ENCODE measurements around the gene PCOLCE2. TPM values are rescaled to one million over a fixed set of nuclear protein-coding genes. Genes with fewer than 3 reads are reported as not detected.

Gene PCOLCE2
- total RNA-seq, 1 donor: 21.4 TPM

DNA sequence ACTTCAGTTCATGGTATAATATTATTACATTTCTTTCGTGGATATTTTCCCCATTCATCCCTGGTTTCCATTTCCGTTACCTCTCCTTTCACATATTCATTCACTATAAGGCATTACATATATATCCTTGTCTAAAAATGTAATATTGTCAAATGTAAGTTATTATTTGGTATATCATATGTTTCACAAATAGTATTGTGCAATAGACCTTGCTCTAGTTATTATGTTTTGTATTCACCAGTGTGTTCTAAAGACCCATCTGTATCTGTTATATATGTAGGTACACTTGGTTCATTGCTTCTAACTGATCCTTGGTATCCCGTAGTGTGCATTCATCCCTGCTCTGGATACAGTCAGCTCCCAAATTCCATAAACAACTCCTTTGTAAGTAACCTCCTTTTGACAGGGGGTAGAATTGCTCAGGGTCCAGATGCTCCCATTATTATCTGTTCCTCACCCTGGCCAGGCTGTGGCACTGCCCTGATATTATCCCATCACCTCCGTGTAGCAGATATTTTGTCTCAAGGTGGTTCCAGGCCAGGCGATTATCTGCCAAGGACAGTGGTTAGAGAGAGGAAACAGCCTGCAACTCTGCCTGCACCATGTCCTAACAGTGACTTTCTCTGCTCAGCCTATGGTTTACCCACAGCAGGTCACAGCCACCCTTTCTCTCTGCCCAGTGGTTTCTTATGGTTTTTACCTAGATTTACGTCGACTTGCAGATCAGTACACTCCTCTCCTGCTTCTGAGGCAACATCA is 45.4 kb upstream of the PCOLCE2 start:
- TF ChIP-seq, protein P1, sequence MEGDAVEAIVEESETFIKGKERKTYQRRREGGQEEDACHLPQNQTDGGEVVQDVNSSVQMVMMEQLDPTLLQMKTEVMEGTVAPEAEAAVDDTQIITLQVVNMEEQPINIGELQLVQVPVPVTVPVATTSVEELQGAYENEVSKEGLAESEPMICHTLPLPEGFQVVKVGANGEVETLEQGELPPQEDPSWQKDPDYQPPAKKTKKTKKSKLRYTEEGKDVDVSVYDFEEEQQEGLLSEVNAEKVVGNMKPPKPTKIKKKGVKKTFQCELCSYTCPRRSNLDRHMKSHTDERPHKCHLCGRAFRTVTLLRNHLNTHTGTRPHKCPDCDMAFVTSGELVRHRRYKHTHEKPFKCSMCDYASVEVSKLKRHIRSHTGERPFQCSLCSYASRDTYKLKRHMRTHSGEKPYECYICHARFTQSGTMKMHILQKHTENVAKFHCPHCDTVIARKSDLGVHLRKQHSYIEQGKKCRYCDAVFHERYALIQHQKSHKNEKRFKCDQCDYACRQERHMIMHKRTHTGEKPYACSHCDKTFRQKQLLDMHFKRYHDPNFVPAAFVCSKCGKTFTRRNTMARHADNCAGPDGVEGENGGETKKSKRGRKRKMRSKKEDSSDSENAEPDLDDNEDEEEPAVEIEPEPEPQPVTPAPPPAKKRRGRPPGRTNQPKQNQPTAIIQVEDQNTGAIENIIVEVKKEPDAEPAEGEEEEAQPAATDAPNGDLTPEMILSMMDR (IDR thresholded peaks at IDR 0.05; ENCODE audit: extremely low read depth, low read depth, low read length): no peak
- no peaks in the 10 kb centered on the region for H3K79me2 ChIP-seq (ENCODE audit: insufficient read depth, low read length)
- H3K4me2 ChIP-seq (ENCODE audit: insufficient read depth, low read length): no peak overlapping the region
- H3K4me1 ChIP-seq (ENCODE audit: insufficient read depth, low read length): no peaks in the 10 kb centered on the region
- no peaks in the 10 kb centered on the region for H3K36me3 ChIP-seq (ENCODE audit: insufficient read depth, low read length)
- peaks cover 9% of the 10 kb centered on the region for H3K27me3 ChIP-seq (ENCODE audit: insufficient read depth, low read length)
- H4K20me1 ChIP-seq (ENCODE audit: insufficient read depth, low read length): no peaks in the 10 kb centered on the region
- no peaks in the 10 kb centered on the region for H3K9me3 ChIP-seq (ENCODE audit: low read depth, low read length)
- H3K4me3 ChIP-seq (ENCODE audit: insufficient read depth, low read length): no peak overlapping the region
- no peak overlapping the region for H3K27ac ChIP-seq (ENCODE audit: low read depth, low read length)
- DNase-seq (ENCODE audit: insufficient read length, low spot score, missing footprints): no peak
- no peak overlapping the region for H2AFZ ChIP-seq (ENCODE audit: low read length)

DNA sequence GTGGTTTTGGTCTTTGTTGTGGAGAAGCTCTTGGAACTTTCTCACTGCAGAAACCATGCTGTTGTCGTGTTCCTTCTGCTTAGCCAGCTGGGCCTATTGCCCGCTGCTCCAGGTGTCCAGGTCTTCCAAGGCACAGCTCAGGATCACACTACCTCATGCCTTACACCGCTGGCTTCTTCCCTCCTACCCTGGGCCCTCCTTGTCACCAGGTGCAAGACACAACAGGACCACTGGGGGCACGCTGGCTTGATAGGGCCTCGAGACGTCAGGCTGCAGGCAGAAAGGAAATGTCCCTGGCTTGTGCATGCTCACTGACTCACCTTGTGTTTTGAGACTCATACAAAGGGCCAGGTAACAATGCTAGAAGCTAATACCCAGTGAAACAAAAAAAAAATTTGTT is 42.3 kb upstream of the PCOLCE2 start:
- Histone ChIP-seq H2AFZ (ENCODE audit: low read length) (no peak overlapping the region), H4K20me1 (ENCODE audit: insufficient read depth, low read length) (no peaks in the 10 kb centered on the region), H3K79me2 (ENCODE audit: insufficient read depth, low read length) (no peaks in the 10 kb centered on the region), H3K27ac (ENCODE audit: low read depth, low read length) (no peak overlapping the region), H3K4me2 (ENCODE audit: insufficient read depth, low read length) (no peak overlapping the region), H3K4me1 (ENCODE audit: insufficient read depth, low read length) (no peaks in the 10 kb centered on the region), H3K27me3 (ENCODE audit: insufficient read depth, low read length) (peaks cover 10% of the 10 kb centered on the region), H3K4me3 (ENCODE audit: insufficient read depth, low read length) (no peak overlapping the region), H3K9me3 (ENCODE audit: low read depth, low read length) (no peaks in the 10 kb centered on the region), H3K36me3 (ENCODE audit: insufficient read depth, low read length) (no peaks in the 10 kb centered on the region)
- DNase-seq (ENCODE audit: insufficient read length, low spot score, missing footprints): no peak
- TF ChIP-seq, protein P1 (IDR thresholded peaks at IDR 0.05; ENCODE audit: extremely low read depth, low read depth, low read length): peak; percentile 12

DNA sequence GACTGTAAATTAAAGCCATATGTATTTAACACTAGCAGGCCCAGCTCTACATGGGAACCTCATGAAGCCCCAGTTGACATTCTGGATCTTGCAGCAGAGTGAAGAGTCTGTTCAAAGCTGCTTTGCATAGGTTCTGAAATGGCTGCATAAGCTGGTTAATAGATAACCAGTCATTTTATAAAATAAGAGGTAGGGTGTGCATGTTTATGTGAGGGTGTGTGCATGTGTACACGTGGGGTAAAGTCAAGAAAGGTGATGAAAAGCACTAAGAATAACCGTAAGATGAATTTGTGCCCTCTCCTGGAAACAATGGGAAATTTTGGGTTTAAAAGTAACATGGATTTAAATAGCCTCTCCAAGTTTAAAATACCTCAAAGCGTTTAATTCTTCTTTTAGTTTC is 41.6 kb upstream of the PCOLCE2 start:
- no peak overlapping the region for H2AFZ ChIP-seq (ENCODE audit: low read length)
- no peaks in the 10 kb centered on the region for H4K20me1 ChIP-seq (ENCODE audit: insufficient read depth, low read length)
- H3K4me1 ChIP-seq (ENCODE audit: insufficient read depth, low read length): no peaks in the 10 kb centered on the region
- H3K79me2 ChIP-seq (ENCODE audit: insufficient read depth, low read length): no peaks in the 10 kb centered on the region
- H3K9me3 ChIP-seq (ENCODE audit: low read depth, low read length): no peaks in the 10 kb centered on the region
- no peak for DNase-seq (ENCODE audit: insufficient read length, low spot score, missing footprints)
- peaks cover 5% of the 10 kb centered on the region for H3K27me3 ChIP-seq (ENCODE audit: insufficient read depth, low read length)
- H3K36me3 ChIP-seq (ENCODE audit: insufficient read depth, low read length): no peaks in the 10 kb centered on the region
- no peak overlapping the region for H3K27ac ChIP-seq (ENCODE audit: low read depth, low read length)
- H3K4me2 ChIP-seq (ENCODE audit: insufficient read depth, low read length): no peak overlapping the region
- H3K4me3 ChIP-seq (ENCODE audit: insufficient read depth, low read length): no peak overlapping the region
- TF ChIP-seq, protein P1 (IDR thresholded peaks at IDR 0.05; ENCODE audit: extremely low read depth, low read depth, low read length): peak; percentile 22

DNA sequence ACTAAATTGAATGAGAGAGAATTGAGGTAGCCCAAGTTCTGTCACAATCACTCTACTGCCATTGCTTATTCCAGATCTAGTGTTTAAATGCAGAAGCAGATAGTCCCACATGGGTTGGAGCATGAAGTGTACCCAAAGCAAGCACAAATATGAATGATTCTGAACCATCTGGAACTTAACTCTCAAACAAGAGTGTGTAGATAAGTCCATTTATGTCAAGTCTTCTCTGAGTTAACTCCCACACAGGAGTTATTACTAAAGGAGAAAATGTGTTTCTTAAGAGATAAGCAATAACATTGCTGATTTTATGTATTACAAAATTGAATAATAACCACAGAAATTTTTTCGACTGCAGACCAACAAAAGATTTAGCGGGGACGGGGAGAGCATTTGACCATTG is 41.0 kb upstream of the PCOLCE2 start:
- no peak overlapping the region for H3K27ac ChIP-seq (ENCODE audit: low read depth, low read length)
- H2AFZ ChIP-seq (ENCODE audit: low read length): no peak overlapping the region
- TF ChIP-seq, protein P1 (IDR thresholded peaks at IDR 0.05; ENCODE audit: extremely low read depth, low read depth, low read length): no peak

More for the DNA sequence above, 41.0 kb upstream of the PCOLCE2 start:
- Histone ChIP-seq H3K9me3 (ENCODE audit: low read depth, low read length) (no peaks in the 10 kb centered on the region), H4K20me1 (ENCODE audit: insufficient read depth, low read length) (no peaks in the 10 kb centered on the region), H3K4me2 (ENCODE audit: insufficient read depth, low read length) (no peak overlapping the region), H3K27me3 (ENCODE audit: insufficient read depth, low read length) (peaks cover 5% of the 10 kb centered on the region), H3K79me2 (ENCODE audit: insufficient read depth, low read length) (no peaks in the 10 kb centered on the region), H3K4me1 (ENCODE audit: insufficient read depth, low read length) (no peaks in the 10 kb centered on the region), H3K36me3 (ENCODE audit: insufficient read depth, low read length) (no peaks in the 10 kb centered on the region), H3K4me3 (ENCODE audit: insufficient read depth, low read length) (no peak overlapping the region)
- no peak for DNase-seq (ENCODE audit: insufficient read length, low spot score, missing footprints)

Measured in osteoblast (primary cell).